Breast epithelium (tissue), 3 donors: Measurements from ENCODE around the gene MRPL47.

ENCODE experiments used
- POLR2A ChIP-seq: fragments of 450-650 bp; IDR thresholded peaks from one replicate; pipeline ENCODE4 v1.6.1; 2016; ENCODE audit warnings: antibody characterized with exemption, mild to moderate bottlenecking, moderate library complexity
- POLR2AphosphoS5 ChIP-seq, 3 donors: sonication (generic); formaldehyde crosslinking; IDR thresholded peaks; one replicate each; pipeline ENCODE4 v1.6.1; 2017; ENCODE audit warnings: antibody characterized with exemption in 3 of 3
- TF ChIP-seq, protein P1 (sequence below), 3 donors: fragments of 450-650 bp; IDR thresholded peaks; one replicate each; pipeline ENCODE4 v1.5.1; 2016 to 2017; ENCODE audit warnings: antibody characterized with exemption in 3 of 3, mild to moderate bottlenecking in 3 of 3, moderate library complexity in 3 of 3

DNA sequence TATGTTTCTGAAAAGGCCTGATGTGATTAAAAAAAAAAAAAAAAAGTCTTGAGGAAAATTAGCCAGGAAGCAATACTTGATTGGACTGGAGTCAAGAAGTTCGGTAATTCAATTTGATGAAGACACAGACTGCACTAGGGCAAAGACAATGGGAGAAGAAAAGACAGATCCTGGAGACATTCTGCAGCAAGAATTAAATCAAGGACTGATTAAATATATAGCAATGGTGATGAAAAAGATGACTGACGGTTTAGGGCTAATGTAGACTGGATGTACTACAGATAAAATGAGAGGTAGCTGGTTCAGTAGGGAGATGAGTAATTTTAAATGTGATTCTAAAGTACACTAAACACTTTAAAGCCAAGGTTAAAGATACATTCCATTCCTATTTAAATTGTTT lies 13.8 kb downstream of the MRPL47 start:
- TF ChIP-seq, protein P1, sequence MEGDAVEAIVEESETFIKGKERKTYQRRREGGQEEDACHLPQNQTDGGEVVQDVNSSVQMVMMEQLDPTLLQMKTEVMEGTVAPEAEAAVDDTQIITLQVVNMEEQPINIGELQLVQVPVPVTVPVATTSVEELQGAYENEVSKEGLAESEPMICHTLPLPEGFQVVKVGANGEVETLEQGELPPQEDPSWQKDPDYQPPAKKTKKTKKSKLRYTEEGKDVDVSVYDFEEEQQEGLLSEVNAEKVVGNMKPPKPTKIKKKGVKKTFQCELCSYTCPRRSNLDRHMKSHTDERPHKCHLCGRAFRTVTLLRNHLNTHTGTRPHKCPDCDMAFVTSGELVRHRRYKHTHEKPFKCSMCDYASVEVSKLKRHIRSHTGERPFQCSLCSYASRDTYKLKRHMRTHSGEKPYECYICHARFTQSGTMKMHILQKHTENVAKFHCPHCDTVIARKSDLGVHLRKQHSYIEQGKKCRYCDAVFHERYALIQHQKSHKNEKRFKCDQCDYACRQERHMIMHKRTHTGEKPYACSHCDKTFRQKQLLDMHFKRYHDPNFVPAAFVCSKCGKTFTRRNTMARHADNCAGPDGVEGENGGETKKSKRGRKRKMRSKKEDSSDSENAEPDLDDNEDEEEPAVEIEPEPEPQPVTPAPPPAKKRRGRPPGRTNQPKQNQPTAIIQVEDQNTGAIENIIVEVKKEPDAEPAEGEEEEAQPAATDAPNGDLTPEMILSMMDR (IDR thresholded peaks at IDR 0.05): no peak
- no peak for TF ChIP-seq POLR2A
- TF ChIP-seq POLR2AphosphoS5 (IDR thresholded peaks at IDR 0.05): no peak
